GM13976 (cell line): ENCODE data around the gene MEDAG.

Experiments used
- DNase-seq: peaks from one replicate; pipeline ENCODE4 v3.0.0; 2012; ENCODE audit warnings: low spot score
- CTCF ChIP-seq: IDR thresholded peaks from 2 replicates; pipeline ENCODE4 v1.5.1; 2012; ENCODE audit warnings: borderline replicate concordance, mild to moderate bottlenecking; ENCODE audit not compliant: insufficient read depth; ENCODE audit errors: extremely low read depth, missing control alignments, control extremely low read depth
- in situ Hi-C: fragments of 300-500 bp; cut with MboI; formaldehyde crosslinking; loops from one replicate; pipeline ENCODE4 v1.12.0; 2022; ENCODE audit warnings: low sequenced_read_pairs, mixed read lengths, inconsistent platforms; ENCODE audit not compliant: unreplicated experiment

Gene MEDAG

GRCh38 chr13:30943881-30944280 is 37.8 kb downstream of the MEDAG start:
- DNase-seq: no peak
- in situ Hi-C loops: no loop called here
- TF ChIP-seq CTCF: no peak

GRCh38 chr13:30957258-30957943 is 51.3 kb downstream of the MEDAG start:
- no peak for DNase-seq
- TF ChIP-seq CTCF: no peak
- in situ Hi-C loops: no loop called here

GRCh38 chr13:30959678-30960077 is 53.6 kb downstream of the MEDAG start:
- no peak for DNase-seq
- TF ChIP-seq CTCF: no peak
- in situ Hi-C loops: no loop called here

GRCh38 chr13:30963791-30964190 is 57.7 kb downstream of the MEDAG start:
- no peak for DNase-seq
- no peak for TF ChIP-seq CTCF
- in situ Hi-C loops: no loop called here

GRCh38 chr13:30965380-30965779 is 59.3 kb downstream of the MEDAG start:
- in situ Hi-C loops: no loop called here
- DNase-seq: no peak
- no peak for TF ChIP-seq CTCF

GRCh38 chr13:30966101-30966500 is 60.0 kb downstream of the MEDAG start:
- in situ Hi-C loops: no loop called here
- no peak for DNase-seq
- TF ChIP-seq CTCF: no peak

GRCh38 chr13:30968846-30969245 is 62.8 kb downstream of the MEDAG start:
- in situ Hi-C loops: no loop called here
- no peak for TF ChIP-seq CTCF
- DNase-seq: no peak
